ENCODE measurements around the gene GTF2F2.

Gene GTF2F2

GRCh38 chr13:45137526-45137925, 17.2 kb downstream of the GTF2F2 start:
- no peak for TF ChIP-seq JUND (IDR thresholded peaks at IDR 0.05; ENCODE audit: low read depth)
- in situ Hi-C loops (cut with HindIII; ENCODE audit: low pct_unique_long_range_greater_than_20kb, low sequenced_read_pairs): no loop called here
- no peak for DNase-seq (ENCODE audit: low read depth in 1 of 2, low spot score in 1 of 2)

GRCh38 chr13:45138282-45138681, 18.0 kb downstream of the GTF2F2 start:
- TF ChIP-seq JUND (IDR thresholded peaks at IDR 0.05; ENCODE audit: low read depth): no peak
- DNase-seq (ENCODE audit: low read depth in 1 of 2, low spot score in 1 of 2): no peak
- in situ Hi-C loops (cut with HindIII; ENCODE audit: low pct_unique_long_range_greater_than_20kb, low sequenced_read_pairs): no loop called here

DNA sequence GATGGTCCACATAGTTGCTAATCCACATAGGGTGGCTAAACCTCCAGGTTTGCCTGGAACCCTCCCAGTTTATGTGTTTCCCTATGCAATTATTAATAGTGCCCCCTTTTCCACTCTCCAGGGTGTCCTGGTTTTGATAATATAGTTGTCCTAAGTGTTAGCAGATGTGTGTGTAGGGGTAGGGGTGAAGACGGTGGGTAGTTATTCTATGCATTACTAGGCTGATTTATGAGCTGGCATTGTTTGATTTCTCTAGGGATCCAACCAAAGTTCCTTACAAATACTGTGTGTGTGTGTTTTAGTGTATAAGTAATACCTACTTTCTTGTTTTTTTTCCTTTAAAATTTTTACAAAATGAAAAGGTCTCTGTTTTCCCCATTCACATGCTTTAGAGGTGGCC, 21.1 kb downstream of the GTF2F2 start:
- no peak for DNase-seq (ENCODE audit: low read depth in 1 of 2, low spot score in 1 of 2)
- in situ Hi-C loops (cut with HindIII; ENCODE audit: low pct_unique_long_range_greater_than_20kb, low sequenced_read_pairs): no loop called here
- no peak for TF ChIP-seq JUND (IDR thresholded peaks at IDR 0.05; ENCODE audit: low read depth)

- in situ Hi-C loops (cut with HindIII; ENCODE audit: low pct_unique_long_range_greater_than_20kb, low sequenced_read_pairs): no loop called here
- DNase-seq (ENCODE audit: low read depth in 1 of 2, low spot score in 1 of 2): no peak
- TF ChIP-seq JUND (IDR thresholded peaks at IDR 0.05; ENCODE audit: low read depth): no peak
These were observed 22.4 kb downstream of the GTF2F2 start for GRCh38 chr13:45142440-45143345.

GRCh38 chr13:45143346-45143751, 23.0 kb downstream of the GTF2F2 start:
- TF ChIP-seq JUND (IDR thresholded peaks at IDR 0.05; ENCODE audit: low read depth): no peak
- in situ Hi-C loops (cut with HindIII; ENCODE audit: low pct_unique_long_range_greater_than_20kb, low sequenced_read_pairs): no loop called here
- DNase-seq (ENCODE audit: low read depth in 1 of 2, low spot score in 1 of 2): no peak

- in situ Hi-C loops (cut with HindIII; ENCODE audit: low pct_unique_long_range_greater_than_20kb, low sequenced_read_pairs): no loop called here
- DNase-seq (ENCODE audit: low read depth in 1 of 2, low spot score in 1 of 2): no peak
These were observed 29.7 kb downstream of the GTF2F2 start for GRCh38 chr13:45149964-45150363.

GRCh38 chr13:45156565-45157361, 36.5 kb downstream of the GTF2F2 start:
- no peak for DNase-seq (ENCODE audit: low read depth in 1 of 2, low spot score in 1 of 2)
- no peak for TF ChIP-seq JUND (IDR thresholded peaks at IDR 0.05; ENCODE audit: low read depth)
- in situ Hi-C loops (cut with HindIII; ENCODE audit: low pct_unique_long_range_greater_than_20kb, low sequenced_read_pairs): no loop called here

More at GRCh38 chr13:45149964-45150363, 29.7 kb downstream of the GTF2F2 start:
- no peak for TF ChIP-seq JUND (IDR thresholded peaks at IDR 0.05; ENCODE audit: low read depth)

DNA sequence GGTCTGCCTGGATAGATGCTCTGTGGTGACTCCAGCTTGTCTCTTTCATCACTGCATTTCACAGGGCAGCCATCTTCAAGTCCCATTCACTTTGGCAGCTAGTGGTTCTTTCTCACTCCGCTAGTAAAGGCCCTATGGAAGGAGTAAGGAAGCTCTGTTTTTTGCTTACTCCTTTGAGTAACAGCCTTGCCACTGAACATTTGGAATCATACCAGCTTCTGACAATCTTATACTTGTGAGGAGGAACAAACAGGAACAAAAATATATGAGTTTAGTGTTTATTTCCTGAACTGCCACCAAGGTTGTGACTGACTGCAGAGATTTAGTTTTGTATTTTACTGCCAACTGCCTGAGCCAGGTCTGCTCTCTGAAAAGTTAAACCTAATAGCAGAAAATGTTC, 41.9 kb downstream of the GTF2F2 start:
- no peak for DNase-seq (ENCODE audit: low read depth in 1 of 2, low spot score in 1 of 2)
- no peak for TF ChIP-seq JUND (IDR thresholded peaks at IDR 0.05; ENCODE audit: low read depth)
- in situ Hi-C loops (cut with HindIII; ENCODE audit: low pct_unique_long_range_greater_than_20kb, low sequenced_read_pairs): no loop called here

DNA sequence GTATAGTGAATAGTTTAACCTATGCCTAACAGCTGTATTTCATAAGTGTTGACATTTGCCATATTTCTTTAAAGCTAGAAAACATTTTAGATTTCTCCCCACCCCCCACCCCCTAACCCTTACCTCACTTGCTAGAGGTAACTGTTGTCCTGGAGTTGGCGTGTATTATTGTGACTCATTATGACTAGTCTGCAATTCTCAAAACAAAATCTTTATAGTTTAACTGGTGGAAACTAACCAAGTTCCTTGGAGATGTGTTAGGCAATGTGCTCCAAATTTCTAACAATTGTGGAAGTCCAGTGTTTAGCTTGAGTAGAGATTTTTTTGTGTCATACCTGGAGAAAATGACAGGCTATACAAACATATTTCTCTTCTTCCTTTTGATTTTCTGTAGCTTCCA, 42.5 kb downstream of the GTF2F2 start:
- TF ChIP-seq JUND (IDR thresholded peaks at IDR 0.05; ENCODE audit: low read depth): no peak
- in situ Hi-C loops (cut with HindIII; ENCODE audit: low pct_unique_long_range_greater_than_20kb, low sequenced_read_pairs): no loop called here
- no peak for DNase-seq (ENCODE audit: low read depth in 1 of 2, low spot score in 1 of 2)

DNA sequence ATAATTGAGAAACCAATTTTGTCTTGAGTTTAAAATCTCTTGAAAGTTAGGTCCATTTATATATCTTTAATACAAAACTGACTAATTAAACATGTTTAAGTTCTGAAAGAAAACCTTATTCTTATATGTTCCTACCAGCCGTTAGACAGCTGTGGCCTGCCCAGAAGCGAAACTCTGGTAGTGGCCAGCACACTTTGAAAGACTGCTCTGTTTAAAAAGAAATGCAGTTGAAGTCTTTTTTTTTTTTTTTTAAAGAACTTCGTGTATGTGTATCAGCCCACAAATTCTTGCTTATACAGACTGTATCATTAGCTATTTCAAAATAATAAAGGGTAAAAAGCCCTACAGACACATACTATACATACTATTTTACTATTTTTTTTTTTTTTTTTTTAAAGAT, 46.5 kb downstream of the GTF2F2 start:
- in situ Hi-C loops (cut with HindIII; ENCODE audit: low pct_unique_long_range_greater_than_20kb, low sequenced_read_pairs): no loop called here
- TF ChIP-seq JUND (IDR thresholded peaks at IDR 0.05; ENCODE audit: low read depth): no peak
- DNase-seq (ENCODE audit: low read depth in 1 of 2, low spot score in 1 of 2): no peak

GRCh38 chr13:45167611-45168554, 47.6 kb downstream of the GTF2F2 start:
- in situ Hi-C loops (cut with HindIII; ENCODE audit: low pct_unique_long_range_greater_than_20kb, low sequenced_read_pairs): no loop called here
- TF ChIP-seq JUND (IDR thresholded peaks at IDR 0.05; ENCODE audit: low read depth): no peak
- peak in 1 of 2 experiments; percentile 42 for DNase-seq (ENCODE audit: low read depth in 1 of 2, low spot score in 1 of 2)

DNA sequence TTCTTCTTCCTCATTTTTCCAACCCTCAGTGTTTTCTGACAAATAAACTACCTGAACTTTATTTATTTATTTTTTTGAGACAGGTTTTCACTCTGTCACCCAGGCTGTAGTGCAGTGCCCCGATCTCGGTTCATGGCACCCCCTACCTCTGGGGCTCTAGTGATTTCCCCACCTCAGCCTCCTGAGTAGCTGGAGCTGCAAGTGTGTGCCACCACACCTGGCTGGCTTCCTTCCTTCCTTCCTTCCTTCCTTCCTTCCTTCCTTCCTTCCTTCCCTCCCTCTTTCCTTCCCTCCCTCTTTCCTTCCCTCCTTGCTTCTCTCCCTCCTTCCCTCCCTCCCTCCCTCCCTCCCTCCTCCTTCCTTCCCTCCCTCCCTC, 48.2 kb downstream of the GTF2F2 start:
- no peak for DNase-seq (ENCODE audit: low read depth in 1 of 2, low spot score in 1 of 2)
- no peak for TF ChIP-seq JUND (IDR thresholded peaks at IDR 0.05; ENCODE audit: low read depth)
- in situ Hi-C loops (cut with HindIII; ENCODE audit: low pct_unique_long_range_greater_than_20kb, low sequenced_read_pairs): no loop called here
